ENCODE measurements around the gene ULK4.
A peak's percentile ranks its signal among the peaks of the same experiment; 100 is the strongest.

Gene ULK4

DNA sequence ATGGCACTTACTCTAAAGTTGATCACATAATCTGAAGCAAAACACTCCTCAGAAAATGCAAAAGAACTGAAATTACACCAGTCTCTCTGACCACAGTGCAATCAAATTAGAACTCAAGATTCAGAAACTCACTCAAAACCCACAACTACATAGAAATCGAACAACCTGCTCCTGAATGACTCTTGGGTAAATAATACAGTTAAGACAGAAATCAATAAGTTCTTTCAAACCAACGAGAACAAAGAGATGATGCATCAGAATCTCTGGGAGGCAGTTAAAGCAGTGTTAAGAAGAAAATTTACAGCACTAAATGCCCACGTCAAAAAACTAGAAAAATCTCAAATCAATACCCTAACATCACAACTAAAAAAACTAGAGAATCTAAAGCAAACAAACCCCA, 535.4 kb downstream of the ULK4 start:
- in situ Hi-C loops (cut with HindIII; ENCODE audit: low pct_ligation_motif_present, low sequenced_read_pairs) = no loop called here
- TF ChIP-seq, protein P1, sequence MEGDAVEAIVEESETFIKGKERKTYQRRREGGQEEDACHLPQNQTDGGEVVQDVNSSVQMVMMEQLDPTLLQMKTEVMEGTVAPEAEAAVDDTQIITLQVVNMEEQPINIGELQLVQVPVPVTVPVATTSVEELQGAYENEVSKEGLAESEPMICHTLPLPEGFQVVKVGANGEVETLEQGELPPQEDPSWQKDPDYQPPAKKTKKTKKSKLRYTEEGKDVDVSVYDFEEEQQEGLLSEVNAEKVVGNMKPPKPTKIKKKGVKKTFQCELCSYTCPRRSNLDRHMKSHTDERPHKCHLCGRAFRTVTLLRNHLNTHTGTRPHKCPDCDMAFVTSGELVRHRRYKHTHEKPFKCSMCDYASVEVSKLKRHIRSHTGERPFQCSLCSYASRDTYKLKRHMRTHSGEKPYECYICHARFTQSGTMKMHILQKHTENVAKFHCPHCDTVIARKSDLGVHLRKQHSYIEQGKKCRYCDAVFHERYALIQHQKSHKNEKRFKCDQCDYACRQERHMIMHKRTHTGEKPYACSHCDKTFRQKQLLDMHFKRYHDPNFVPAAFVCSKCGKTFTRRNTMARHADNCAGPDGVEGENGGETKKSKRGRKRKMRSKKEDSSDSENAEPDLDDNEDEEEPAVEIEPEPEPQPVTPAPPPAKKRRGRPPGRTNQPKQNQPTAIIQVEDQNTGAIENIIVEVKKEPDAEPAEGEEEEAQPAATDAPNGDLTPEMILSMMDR (IDR thresholded peaks at IDR 0.05; ENCODE audit: low read depth, low read length, missing control alignments) = no peak
- Histone ChIP-seq H3K27ac (no peak overlapping the region), H3K4me3 (ENCODE audit: low read depth, low read length) (no peak overlapping the region), H3K36me3 (replicated peaks) (no peaks in the 10 kb centered on the region), H3K27me3 (replicated peaks) (no peaks in the 10 kb centered on the region)
- no peak for DNase-seq

DNA sequence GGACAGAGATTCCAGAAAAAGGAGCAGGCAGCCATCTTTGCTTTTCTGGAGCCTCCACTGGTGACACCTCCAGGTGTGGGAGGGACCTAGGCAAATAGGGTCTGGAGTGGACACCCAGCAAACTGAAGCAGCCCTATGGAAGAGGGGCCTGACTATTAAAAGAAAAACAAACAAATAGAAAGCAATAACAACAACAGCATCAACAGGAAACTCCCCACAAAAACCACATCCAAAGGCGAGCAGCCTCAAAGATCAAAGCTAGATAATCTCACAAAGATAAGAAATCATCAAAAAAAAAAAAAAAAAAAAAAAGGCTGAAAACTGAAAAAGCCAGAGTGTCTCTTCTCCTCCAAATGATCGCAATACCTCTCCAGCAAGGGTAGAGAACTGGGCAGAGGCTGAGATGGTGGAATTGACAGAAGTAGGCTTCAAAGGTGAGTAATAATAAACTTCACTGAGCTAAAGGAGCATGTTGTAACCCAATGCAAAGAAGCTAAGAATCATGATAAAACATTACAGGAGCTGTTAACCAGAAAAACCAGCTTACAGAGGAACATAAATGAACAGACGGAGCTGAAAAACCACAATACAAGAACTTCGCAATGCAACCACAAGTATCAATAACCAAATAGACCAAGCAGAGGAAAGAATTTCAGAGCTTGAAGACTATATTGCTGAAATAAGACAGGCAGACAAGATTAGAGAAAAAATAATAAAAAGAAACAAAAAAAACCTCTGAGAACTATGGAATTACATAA, 537.2 kb downstream of the ULK4 start:
- Histone ChIP-seq H3K4me3 (ENCODE audit: low read depth, low read length) (no peak overlapping the region), H3K36me3 (replicated peaks) (no peaks in the 10 kb centered on the region), H3K27me3 (replicated peaks) (no peaks in the 10 kb centered on the region), H3K27ac (no peak overlapping the region)
- TF ChIP-seq, protein P1 (IDR thresholded peaks at IDR 0.05; ENCODE audit: low read depth, low read length, missing control alignments) = no peak
- DNase-seq = no peak
- in situ Hi-C loops (cut with HindIII; ENCODE audit: low pct_ligation_motif_present, low sequenced_read_pairs) = no loop called here

DNA sequence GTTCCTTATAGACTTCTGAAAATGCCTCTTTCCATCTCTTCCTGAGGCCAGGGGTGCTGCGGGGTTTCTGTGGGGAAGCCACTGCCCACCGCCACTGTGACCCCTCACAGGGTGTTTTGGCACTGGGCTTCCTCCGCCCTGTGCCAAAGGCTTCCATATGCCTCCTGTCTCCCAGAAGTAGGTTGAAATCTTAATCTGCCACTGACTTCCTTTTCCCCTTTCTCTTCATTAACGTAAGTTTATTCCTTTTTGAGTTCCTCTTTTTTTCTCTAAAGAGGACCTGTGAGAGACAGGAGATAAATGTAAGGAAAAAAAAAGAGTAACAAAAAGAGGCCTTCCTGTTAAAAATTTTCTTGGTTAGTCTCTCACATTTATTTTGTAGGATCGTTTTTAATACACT, 542.1 kb downstream of the ULK4 start:
- Histone ChIP-seq H3K27me3 (replicated peaks) (no peaks in the 10 kb centered on the region), H3K36me3 (replicated peaks) (no peaks in the 10 kb centered on the region), H3K27ac (no peak overlapping the region), H3K4me3 (ENCODE audit: low read depth, low read length) (no peak overlapping the region)
- in situ Hi-C loops (cut with HindIII; ENCODE audit: low pct_ligation_motif_present, low sequenced_read_pairs) = no loop called here
- DNase-seq = no peak
- TF ChIP-seq, protein P1 (IDR thresholded peaks at IDR 0.05; ENCODE audit: low read depth, low read length, missing control alignments) = no peak

DNA sequence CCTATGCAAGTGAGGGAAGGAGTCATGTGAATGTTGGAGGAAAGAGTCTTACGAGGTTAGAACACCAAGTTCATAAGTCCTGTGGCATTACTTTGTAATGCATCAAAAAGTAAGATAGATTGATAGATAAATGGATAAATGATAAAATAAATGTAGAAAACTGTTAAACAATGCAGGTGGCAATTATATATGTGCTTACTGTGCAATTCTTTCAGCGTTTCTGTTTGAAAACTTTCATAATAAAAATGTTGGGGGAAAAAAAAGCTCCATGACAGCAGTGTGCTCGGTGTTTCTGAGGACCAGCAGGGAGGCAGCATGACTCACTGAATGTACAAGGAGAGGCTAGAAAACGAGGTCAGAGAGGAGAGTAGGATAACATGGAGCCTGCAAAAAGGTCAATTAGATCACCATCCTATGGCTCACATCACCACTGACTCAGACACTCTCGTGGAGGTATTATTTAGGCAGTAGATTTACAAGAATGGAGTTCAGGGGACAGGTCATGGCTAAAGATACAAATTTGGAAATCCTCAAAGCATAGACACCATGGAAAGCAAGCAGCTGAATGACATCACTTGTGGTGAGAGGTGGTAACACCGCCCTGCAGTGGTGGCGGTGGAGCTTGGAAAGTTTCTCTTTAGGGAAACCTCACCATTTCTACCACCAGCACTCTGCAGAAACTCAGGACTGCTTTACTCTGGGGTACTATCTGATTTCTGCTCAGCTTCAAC, 542.8 kb downstream of the ULK4 start:
- TF ChIP-seq, protein P1 (IDR thresholded peaks at IDR 0.05; ENCODE audit: low read depth, low read length, missing control alignments) = peak; percentile 55
- Histone ChIP-seq H3K4me3 (ENCODE audit: low read depth, low read length) (no peak overlapping the region), H3K36me3 (replicated peaks) (no peaks in the 10 kb centered on the region), H3K27me3 (replicated peaks) (no peaks in the 10 kb centered on the region), H3K27ac (no peak overlapping the region)
- peak; percentile 84 for DNase-seq
- in situ Hi-C loops (cut with HindIII; ENCODE audit: low pct_ligation_motif_present, low sequenced_read_pairs) = no loop called here

DNA sequence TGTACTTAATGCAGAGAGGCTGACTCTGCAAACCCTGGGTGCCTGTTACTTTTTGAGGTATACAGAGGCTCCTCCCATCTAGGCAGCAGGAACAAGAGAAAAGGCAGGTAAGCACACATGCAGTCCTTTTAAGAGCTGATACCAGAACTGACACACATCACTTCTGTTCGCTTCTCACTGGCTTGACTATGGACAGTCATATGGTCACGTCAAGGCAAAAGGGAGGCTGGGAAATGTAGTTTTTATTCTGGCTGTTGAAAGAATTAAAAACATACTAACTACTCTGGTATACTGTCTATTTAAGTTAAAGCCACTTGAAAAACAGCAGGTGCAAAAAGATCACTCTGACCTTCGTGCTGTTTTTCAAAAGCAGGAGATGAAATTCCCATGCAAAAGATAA, 544.3 kb downstream of the ULK4 start:
- Histone ChIP-seq H3K27me3 (replicated peaks) (no peaks in the 10 kb centered on the region), H3K4me3 (ENCODE audit: low read depth, low read length) (no peak overlapping the region)
- DNase-seq = no peak

More for the DNA sequence above, 544.3 kb downstream of the ULK4 start:
- TF ChIP-seq, protein P1 (IDR thresholded peaks at IDR 0.05; ENCODE audit: low read depth, low read length, missing control alignments) = no peak
- no peak overlapping the region for H3K27ac ChIP-seq
- in situ Hi-C loops (cut with HindIII; ENCODE audit: low pct_ligation_motif_present, low sequenced_read_pairs) = no loop called here
- no peaks in the 10 kb centered on the region for H3K36me3 ChIP-seq (replicated peaks)

Data from brain microvascular endothelial cell (primary cell).